Panc1 (cell line): ENCODE data around the gene PKD1.

Source experiments
- POLR2AphosphoS5 ChIP-seq: IDR thresholded peaks from 2 replicates; pipeline ENCODE4 v1.6.1; 2012; ENCODE audit warnings: mild to moderate bottlenecking, low read depth, low read length, moderate library complexity
- TCF7L2 ChIP-seq: IDR thresholded peaks from 2 replicates; pipeline ENCODE4 v1.6.1; 2011; ENCODE audit warnings: mild to moderate bottlenecking, low read depth, low read length, inconsistent platforms
- TF ChIP-seq, protein P1 (sequence below): fragments of 450-650 bp; IDR thresholded peaks from 2 replicates; pipeline ENCODE4 v1.5.1; 2017; ENCODE audit warnings: mild to moderate bottlenecking

DNA sequence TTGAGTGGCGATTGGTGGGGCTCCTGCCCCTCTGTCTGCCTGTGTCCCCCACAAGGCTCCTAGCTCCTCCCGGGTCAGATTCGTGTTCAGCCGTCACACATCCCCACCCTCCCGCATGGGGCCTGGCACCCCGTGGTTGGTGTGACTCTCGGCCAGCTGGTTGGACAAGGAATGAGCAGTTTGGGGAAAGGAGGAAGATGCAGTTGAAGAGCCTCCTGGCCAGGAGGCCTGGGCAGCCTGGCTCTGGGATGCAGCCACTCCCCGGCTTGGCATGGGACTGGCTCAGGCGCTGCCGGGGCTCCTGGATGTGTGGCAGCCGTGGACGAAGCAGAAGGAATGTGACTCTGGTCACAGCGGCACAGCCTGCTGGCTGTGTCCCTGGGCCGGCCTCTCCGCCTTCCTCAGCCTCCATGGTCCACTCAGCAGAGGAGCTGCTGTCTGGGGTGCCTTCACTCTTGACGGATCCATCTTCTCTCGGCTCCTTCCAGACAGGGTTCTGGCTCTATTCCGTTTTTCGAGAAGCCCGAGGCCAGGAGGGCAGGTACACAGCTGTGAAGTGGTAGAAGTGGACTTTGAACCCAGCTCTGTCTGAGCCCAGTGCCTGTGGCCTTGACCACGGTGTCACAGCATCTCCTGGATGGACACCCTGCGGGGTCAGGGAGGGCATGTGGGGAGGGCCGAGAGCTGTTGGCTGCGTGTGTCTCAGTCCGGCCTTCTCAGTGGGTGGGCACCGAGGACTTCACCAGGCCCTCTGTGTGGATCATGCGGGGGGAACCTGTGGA lies 22.0 kb upstream of the PKD1 start:
- TF ChIP-seq, protein P1, sequence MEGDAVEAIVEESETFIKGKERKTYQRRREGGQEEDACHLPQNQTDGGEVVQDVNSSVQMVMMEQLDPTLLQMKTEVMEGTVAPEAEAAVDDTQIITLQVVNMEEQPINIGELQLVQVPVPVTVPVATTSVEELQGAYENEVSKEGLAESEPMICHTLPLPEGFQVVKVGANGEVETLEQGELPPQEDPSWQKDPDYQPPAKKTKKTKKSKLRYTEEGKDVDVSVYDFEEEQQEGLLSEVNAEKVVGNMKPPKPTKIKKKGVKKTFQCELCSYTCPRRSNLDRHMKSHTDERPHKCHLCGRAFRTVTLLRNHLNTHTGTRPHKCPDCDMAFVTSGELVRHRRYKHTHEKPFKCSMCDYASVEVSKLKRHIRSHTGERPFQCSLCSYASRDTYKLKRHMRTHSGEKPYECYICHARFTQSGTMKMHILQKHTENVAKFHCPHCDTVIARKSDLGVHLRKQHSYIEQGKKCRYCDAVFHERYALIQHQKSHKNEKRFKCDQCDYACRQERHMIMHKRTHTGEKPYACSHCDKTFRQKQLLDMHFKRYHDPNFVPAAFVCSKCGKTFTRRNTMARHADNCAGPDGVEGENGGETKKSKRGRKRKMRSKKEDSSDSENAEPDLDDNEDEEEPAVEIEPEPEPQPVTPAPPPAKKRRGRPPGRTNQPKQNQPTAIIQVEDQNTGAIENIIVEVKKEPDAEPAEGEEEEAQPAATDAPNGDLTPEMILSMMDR: no peak
- TF ChIP-seq TCF7L2 (no peak), POLR2AphosphoS5 (no peak)
